Erythroblast (primary cell): Measurements from ENCODE around the gene CRTC3.

ENCODE experiments used
- GATA1 ChIP-seq: IDR thresholded peaks from 2 replicates; pipeline ENCODE4 v1.6.1; 2011; ENCODE audit warnings: low read depth, mild to moderate bottlenecking, control low read depth, low read length, moderate library complexity
- POLR2A ChIP-seq: IDR thresholded peaks from 2 replicates; pipeline ENCODE4 v1.6.1; 2011; ENCODE audit warnings: mild to moderate bottlenecking, low read length

GRCh38 chr15:90685591-90686434, 156.1 kb downstream of the CRTC3 start:
- TF ChIP-seq POLR2A (no peak), GATA1 (no peak)
